Globus pallidus (tissue), 1 donor: ENCODE results near the gene SLC9A7.

Experiments used
- DNase-seq: peaks from one replicate; pipeline ENCODE4 v3.0.0-alpha.2; 2015; ENCODE audit warnings: low spot score

The SLC9A7 gene

GRCh38 chrX:46573331-46573891 is 185.5 kb downstream of the SLC9A7 start, which contains the start of gene CHST7:
Gene CHST7 (plus strand): TSS chrX:46573765. CDS start chrX:46573932, 167 bp downstream.
- peak; percentile 52 for DNase-seq

DNA sequence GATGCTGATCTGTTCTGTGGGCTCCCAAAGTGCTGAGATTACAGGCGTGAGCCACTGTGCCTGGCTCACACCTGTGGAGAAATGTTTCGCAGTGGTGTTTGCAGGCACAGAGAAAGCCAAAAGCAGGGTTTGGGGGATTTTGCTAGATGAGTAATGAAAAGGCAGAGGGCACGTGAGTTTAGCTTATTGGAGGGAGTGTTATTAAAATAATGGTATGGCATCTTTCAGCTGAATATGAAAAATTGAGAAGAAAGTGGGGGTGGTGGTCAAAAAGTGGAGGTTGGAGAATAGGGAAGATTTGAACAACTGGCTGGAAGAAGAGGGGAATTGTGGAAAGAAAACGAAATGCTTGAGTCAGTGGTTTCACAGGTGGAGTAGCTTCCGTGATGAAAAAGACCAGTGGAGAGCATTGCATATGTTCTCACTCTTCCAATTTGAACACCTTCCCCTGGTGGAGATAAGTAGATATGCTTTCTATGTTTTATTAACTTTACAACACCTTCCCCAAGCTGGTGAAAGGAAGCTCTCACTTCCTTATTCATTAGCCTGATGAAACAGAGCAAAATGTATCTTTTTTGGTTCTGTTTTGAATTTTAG is 186.5 kb downstream of the SLC9A7 start:
- no peak for DNase-seq

GRCh38 chrX:46571423-46572339 is 187.2 kb downstream of the SLC9A7 start:
- no peak for DNase-seq

DNA sequence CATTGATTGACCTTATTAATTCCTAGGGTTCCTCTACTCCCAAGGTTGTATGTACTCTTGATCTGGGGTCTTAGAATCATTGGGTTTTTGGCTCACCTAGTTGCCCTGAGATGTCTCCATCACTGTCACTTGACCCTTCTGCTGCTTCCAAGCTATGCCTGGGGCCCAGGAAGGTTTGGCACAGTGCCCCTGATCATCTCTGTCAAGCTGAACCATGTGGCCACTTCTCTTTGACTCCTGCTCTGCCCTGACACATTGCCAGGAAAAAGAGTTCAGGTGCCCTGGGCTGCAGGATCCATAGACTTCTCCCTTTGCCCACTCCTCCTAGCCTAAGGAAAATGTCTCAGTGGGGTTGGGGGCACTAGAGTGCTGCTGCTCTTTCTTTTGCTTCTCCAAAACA is 189.3 kb downstream of the SLC9A7 start:
- DNase-seq = no peak

DNA sequence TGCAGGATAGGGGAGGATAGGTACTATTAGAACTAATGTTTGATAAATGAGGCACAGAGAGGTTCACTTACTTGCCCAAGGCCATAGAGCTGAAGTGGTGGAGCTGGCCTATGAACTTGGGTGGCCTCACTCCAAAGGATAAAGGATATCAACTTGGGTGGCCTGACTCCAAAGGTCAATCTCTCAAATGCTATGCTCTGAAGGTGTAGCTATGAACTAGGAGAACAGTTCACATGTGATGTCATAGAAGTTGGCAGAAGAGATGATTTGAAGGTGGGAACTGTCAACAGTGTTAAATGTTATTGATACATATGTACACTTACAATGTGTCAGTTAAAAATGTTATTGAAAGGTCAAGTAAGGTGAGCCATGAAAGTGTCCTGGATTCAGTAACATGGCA is 191.5 kb downstream of the SLC9A7 start:
- DNase-seq = no peak

- no peak for DNase-seq
These were observed 196.9 kb downstream of the SLC9A7 start for GRCh38 chrX:46561824-46562657.

- no peak for DNase-seq
These were observed 199.9 kb downstream of the SLC9A7 start for GRCh38 chrX:46559062-46559461.

- no peak for DNase-seq
These were observed 204.0 kb downstream of the SLC9A7 start for GRCh38 chrX:46554942-46555341.

DNA sequence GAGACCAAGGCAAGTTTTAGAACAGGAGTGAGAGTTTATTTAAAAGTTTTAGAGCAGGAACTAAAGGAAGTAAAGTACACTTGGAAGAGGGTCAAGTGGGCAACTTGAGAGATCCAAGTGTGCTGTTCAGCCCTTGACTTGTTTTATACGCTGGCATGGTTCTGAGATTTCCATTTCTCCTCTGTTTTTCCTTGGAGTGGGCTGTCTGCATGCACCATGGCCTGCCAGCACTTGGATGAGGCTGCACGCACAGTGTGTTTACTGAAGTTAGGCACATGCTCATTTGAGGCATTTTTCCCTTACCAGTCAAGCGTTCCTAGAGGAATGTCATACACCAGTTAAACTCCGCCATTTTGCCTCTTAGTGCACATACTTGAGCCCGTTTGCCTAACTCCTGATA is 205.0 kb downstream of the SLC9A7 start:
- no peak for DNase-seq

DNA sequence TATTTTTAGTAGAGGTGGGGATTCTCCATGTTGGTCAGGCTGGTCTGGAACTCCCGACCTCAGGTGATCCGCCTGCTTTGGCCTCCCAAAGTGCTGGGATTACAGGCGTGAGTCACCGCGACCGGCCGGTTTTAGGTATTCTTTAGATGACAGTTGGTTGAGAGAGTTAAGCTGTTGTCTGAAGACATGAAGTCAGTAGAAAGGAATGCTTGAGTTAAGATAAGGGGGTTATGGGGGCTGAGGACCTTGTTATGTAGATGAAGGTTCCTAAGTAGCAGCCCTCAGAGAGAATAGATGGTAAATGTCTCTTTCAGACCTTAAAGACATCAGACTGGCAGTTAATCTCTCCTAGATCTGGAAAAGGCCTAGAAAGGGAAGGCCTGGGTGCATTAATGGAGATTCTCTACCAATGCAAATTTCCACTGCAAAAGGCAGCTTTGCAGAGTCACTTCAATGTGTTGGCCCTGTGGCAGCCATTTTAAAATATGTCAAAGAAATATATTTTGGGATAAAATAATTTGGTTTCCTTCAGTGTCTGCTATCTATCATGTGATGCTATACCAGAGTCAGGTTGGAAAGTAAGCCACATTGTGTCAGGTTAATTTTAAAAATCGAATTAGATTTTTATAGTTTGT is 207.3 kb downstream of the SLC9A7 start:
- no peak for DNase-seq

- no peak for DNase-seq
These were observed 209.0 kb downstream of the SLC9A7 start for GRCh38 chrX:46549914-46550313.
